LNCaP clone FGC (cell line): ENCODE results near the gene ADRA2B.
A peak's percentile ranks its signal among the peaks of the same experiment; 100 is the strongest.
"Not testable (repeated sequence)": the region's sequence is repeated elsewhere in the genome, so short reads cannot be mapped to it uniquely, and the experiment has no call there.

Source experiments
- DNase-seq: peaks from one replicate; pipeline ENCODE4 v3.0.0-alpha.2; 2011; ENCODE audit warnings: low read depth
- H3K4me3 ChIP-seq: 2 replicates; pipeline ENCODE4 v1.5.1; 2011; ENCODE audit warnings: mild to moderate bottlenecking, low read depth, low read length, control low read depth
- CTCF ChIP-seq: IDR thresholded peaks from 2 replicates; pipeline ENCODE4 v1.5.1; 2012; ENCODE audit warnings: mild to moderate bottlenecking; ENCODE audit not compliant: control insufficient read depth, insufficient read depth; ENCODE audit errors: extremely low read depth

The ADRA2B gene

GRCh38 chr2:96143848-96144480 lies 27.6 kb upstream of the ADRA2B start:
- peak; percentile 41 for DNase-seq
- H3K4me3 ChIP-seq, result peak overlapping the region; percentile 84
- TF ChIP-seq CTCF, result peak; percentile 53

- TF ChIP-seq CTCF, result no peak
- peak overlapping the region; percentile 84 for H3K4me3 ChIP-seq
Observed at GRCh38 chr2:96143231-96143847, 27.0 kb upstream of the ADRA2B start.

GRCh38 chr2:96142217-96143113 lies 26.1 kb upstream of the ADRA2B start:
- no peak for DNase-seq
- no peak overlapping the region for H3K4me3 ChIP-seq
- TF ChIP-seq CTCF, result no peak

More at GRCh38 chr2:96143231-96143847, 27.0 kb upstream of the ADRA2B start:
- DNase-seq, result no peak

- H3K4me3 ChIP-seq, DNase-seq: not testable (repeated sequence)
Observed at GRCh38 chr2:96141624-96141967, 25.2 kb upstream of the ADRA2B start.

- no peak overlapping the region for H3K4me3 ChIP-seq
- DNase-seq, result no peak
- no peak for TF ChIP-seq CTCF
Observed at GRCh38 chr2:96140941-96141623, 24.7 kb upstream of the ADRA2B start.

- no peak overlapping the region for H3K4me3 ChIP-seq
- DNase-seq, result no peak
- no peak for TF ChIP-seq CTCF
Observed at GRCh38 chr2:96139181-96139758, 22.9 kb upstream of the ADRA2B start.
